HFFc6 (cell line): ENCODE measurements around the gene RTN1. TPM values are rescaled to one million over a fixed set of nuclear protein-coding genes. Genes with fewer than 3 reads are reported as not detected.

Source experiments
- DNase-seq: peaks from one replicate; pipeline ENCODE4 v3.0.0-alpha.2; 2018
- H3K27ac Mint-ChIP-seq: 2 replicates; pipeline ENCODE4 v1.8.0; 2020; ENCODE audit warnings: mild to moderate bottlenecking, mixed read lengths
- H3K27me3 Mint-ChIP-seq: 2 replicates; pipeline ENCODE4 v1.8.0; 2021; ENCODE audit warnings: mild to moderate bottlenecking, moderate library complexity, mixed read lengths; ENCODE audit not compliant: insufficient read depth
- H3K36me3 Mint-ChIP-seq: 2 replicates; pipeline ENCODE4 v1.8.0; 2021; ENCODE audit warnings: low read depth, mixed read lengths
- H3K4me1 Mint-ChIP-seq: 2 replicates; pipeline ENCODE4 v1.8.0; 2020; ENCODE audit warnings: low read depth, mixed read lengths
- H3K4me3 Mint-ChIP-seq: 2 replicates; pipeline ENCODE4 v1.8.0; 2020; ENCODE audit warnings: mild to moderate bottlenecking, moderate library complexity, mixed read lengths
- H3K9me3 Mint-ChIP-seq: 2 replicates; pipeline ENCODE4 v1.8.0; 2020; ENCODE audit warnings: mild to moderate bottlenecking, mixed read lengths
- CTCF ChIP-seq: fragments of 200-600 bp; sonication (generic); IDR thresholded peaks from 2 replicates; pipeline ENCODE4 v1.5.0; 2021; ENCODE audit warnings: antibody characterized with exemption, mild to moderate bottlenecking
- total RNA-seq, 6 experiments: library from RNA; stranded (reverse); fragmentation: NEBNext Ultra II Directional; extraction: Animal tissue kit (Norgen Biotek cat#: 25700); gene quantifications; 2 replicates in 1 of 6; 3 replicates in 5 of 6; pipeline ENCODE4 v1.2.3, GENCODE V29; 2021

Gene RTN1
- total RNA-seq, 6 experiments from 2014 or later = 0.07 to 0.17 TPM; not detected in 4

GRCh38 chr14:59869381-59870255 lies 958 bp downstream of the RTN1 start:
- TF ChIP-seq CTCF = no peak
- no peak overlapping the region for H3K27ac Mint-ChIP-seq
- H3K36me3 Mint-ChIP-seq = no peaks in the 10 kb centered on the region
- DNase-seq = no peak
- no peaks in the 10 kb centered on the region for H3K9me3 Mint-ChIP-seq
- H3K27me3 Mint-ChIP-seq = peaks cover 8% of the 10 kb centered on the region
- peaks cover 6% of the 10 kb centered on the region; the same call in 1 of the 2 replicates for H3K4me1 Mint-ChIP-seq
- peak overlapping the region; percentile 60 for H3K4me3 Mint-ChIP-seq

GRCh38 chr14:59868021-59868420 lies 2.6 kb downstream of the RTN1 start:
- Mint-ChIP-seq H3K9me3 (no peaks in the 10 kb centered on the region), H3K4me3 (no peak overlapping the region), H3K36me3 (no peaks in the 10 kb centered on the region), H3K4me1 (peaks cover 6% of the 10 kb centered on the region; the same call in 1 of the 2 replicates), H3K27me3 (peaks cover 8% of the 10 kb centered on the region), H3K27ac (no peak overlapping the region)
- TF ChIP-seq CTCF = no peak
- no peak for DNase-seq

GRCh38 chr14:59863806-59864525 lies 6.6 kb downstream of the RTN1 start:
- no peak for TF ChIP-seq CTCF
- Mint-ChIP-seq H3K27ac (no peak overlapping the region), H3K27me3 (no peaks in the 10 kb centered on the region), H3K4me3 (no peak overlapping the region), H3K4me1 (no peaks in the 10 kb centered on the region), H3K9me3 (peaks cover 8% of the 10 kb centered on the region; the same call in 1 of the 2 replicates), H3K36me3 (no peaks in the 10 kb centered on the region)
- no peak for DNase-seq

GRCh38 chr14:59857328-59857727 lies 13.2 kb downstream of the RTN1 start:
- Mint-ChIP-seq H3K27ac (no peak overlapping the region), H3K4me3 (no peak overlapping the region), H3K9me3 (peaks cover 29% of the 10 kb centered on the region), H3K27me3 (no peaks in the 10 kb centered on the region), H3K36me3 (no peaks in the 10 kb centered on the region; the same call in 1 of the 2 replicates), H3K4me1 (no peaks in the 10 kb centered on the region)
- no peak for TF ChIP-seq CTCF
- no peak for DNase-seq

- no peak for TF ChIP-seq CTCF
- Mint-ChIP-seq H3K4me3 (no peak overlapping the region), H3K4me1 (no peaks in the 10 kb centered on the region), H3K9me3 (peaks cover 27% of the 10 kb centered on the region), H3K27ac (no peak overlapping the region), H3K36me3 (no peaks in the 10 kb centered on the region), H3K27me3 (no peaks in the 10 kb centered on the region)
- no peak for DNase-seq
Observed at GRCh38 chr14:59852350-59852749, 18.2 kb downstream of the RTN1 start.
